IPS-NIHi7 (cell line): ENCODE data around the gene MDM2.
"Not testable (repeated sequence)": the region's sequence is repeated elsewhere in the genome, so short reads cannot be mapped to it uniquely, and the experiment has no call there.

Source experiments
- DNase-seq: peaks from one replicate; pipeline ENCODE4 v3.0.0; 2012; ENCODE audit warnings: mixed read lengths; ENCODE audit errors: extremely low spot score

Gene MDM2

DNA sequence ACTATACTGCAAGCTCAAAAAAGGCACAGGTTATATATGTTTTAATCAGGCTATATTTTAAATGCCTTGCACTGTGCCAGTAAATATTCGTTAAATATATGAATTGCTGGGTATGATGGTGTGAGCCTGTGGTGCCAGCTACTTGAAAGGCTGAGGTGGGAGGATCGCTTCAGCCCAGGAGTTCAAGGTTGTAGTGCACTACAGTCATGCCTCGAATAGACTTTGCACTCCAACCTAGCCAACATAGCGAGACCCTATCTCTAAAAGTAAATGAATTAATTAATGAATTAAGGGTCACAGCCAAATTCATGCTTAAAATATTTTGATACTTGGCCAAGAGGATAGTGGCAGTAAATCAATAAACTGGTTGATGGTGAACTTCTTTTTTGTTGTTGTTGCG, 22.2 kb upstream of the MDM2 start:
- no peak for DNase-seq

DNA sequence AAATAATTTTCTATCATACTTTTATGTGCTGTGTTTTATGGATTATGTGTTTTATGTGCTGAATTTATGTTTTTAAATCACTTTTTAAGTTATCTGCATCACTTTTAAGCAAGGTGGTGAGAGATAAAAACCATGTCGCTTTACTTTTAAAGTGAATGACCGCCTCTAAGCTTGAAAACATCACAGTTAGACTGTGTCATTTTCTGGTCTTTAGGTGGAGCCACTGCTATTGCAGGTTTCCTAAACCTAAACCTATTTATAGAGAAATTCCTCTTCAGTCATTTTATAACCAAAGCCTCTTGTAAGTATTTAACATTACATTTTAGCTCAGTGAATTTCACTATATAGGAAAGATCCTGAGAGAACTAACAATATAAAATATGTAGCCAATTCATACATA, 21.0 kb upstream of the MDM2 start:
- DNase-seq, result peak; percentile 46

DNA sequence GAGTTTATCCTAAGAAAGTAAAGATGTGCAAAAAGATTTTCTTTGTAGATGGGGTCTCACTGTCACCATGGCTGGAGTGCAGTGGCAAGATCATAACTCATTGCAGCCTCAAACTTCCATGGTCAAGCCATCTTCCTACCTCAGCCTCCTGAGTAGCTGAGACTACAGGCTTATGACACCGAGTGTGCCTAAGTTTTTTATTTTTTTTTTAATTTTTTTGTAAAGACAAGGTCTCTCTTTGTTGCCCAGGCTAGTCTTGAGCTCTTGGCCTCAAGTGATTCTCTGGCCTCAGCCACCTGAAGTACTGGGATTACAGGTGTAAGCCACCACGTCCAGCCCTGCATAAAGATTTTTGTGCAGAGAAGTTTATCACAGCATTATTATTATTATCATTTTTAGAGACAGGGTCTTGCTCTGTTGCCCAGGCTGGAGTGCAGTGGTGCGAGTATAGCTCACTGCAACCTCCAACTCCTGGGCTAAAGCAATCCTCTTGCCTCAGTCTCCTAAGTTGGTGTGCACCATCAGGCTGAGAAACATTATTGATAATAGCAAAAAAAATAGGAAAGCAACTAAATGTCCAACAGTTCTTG, 19.3 kb upstream of the MDM2 start:
- DNase-seq, result no peak

DNA sequence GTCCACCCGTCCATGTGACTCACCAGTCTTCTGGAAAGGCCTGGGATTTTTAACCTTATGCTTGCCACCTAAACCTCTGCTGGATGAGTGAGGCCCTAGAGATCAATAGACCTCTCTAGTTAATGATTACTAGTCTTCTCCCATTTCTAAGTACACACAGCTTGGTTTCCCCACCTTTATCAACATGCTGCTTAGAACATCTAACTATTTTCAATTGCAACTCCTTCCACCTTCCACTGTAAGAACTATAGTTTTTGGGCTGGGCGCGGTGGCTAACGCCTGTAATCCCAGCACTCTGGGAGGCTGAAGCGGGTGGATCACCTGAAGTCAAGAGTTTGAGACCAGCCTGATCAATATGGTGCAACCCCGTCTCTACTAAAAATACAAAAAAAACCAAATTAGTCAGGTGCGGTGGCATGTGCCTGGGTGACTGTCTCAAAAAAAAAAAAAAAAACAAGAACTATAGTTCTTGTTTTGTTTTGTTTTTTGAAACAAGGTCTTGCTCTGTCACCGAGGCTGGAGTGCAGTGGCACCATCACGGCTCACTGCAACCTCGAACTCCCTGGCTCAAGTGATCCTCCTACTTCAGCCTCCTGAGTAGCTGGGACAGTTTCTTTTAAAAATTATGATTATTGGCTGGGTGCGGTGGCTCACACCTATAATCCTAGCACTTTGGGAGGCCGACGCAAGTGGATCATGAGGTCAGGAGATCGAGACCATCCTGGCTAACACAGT, 18.7 kb upstream of the MDM2 start:
- DNase-seq, result no peak

DNA sequence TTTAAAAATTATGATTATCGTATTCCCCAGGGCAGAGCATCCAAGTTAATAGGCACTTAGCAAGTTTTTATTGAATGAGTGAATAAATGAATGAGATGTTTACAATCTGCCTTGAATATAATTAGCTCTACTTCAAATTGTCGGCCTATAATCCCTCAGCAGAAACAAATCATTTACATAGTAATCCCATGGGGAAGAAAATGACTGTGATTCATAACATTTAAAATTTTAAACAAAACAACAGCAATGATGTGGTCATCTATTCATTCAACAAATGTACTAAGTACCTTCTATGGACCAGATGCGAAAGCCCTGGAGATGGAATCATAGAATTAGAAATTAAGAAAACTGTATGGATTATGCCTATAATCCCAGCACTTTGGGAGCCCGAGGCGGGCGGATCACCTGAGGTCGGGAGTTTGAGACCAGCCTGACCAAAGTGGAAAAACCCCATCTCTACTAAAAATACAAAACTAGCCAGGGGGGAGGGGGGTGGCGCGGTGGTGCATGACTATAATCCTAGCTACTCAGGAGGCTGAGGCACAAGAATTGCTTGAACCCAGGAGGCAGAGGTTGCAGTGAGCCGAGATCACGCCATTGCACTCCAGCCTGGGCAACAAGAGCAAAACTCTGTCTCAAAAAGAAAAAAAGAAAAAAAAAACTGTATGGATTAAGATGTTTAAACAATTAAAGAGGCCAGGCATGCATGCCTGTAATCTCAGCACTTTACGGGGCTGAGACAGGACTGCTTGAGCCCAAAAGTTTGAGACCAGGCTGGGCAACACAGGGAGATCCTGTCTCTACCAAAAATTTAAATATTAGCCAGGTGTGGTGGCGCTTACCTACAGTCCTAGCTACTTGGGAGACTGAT, 17.7 kb upstream of the MDM2 start:
- DNase-seq, result no peak

DNA sequence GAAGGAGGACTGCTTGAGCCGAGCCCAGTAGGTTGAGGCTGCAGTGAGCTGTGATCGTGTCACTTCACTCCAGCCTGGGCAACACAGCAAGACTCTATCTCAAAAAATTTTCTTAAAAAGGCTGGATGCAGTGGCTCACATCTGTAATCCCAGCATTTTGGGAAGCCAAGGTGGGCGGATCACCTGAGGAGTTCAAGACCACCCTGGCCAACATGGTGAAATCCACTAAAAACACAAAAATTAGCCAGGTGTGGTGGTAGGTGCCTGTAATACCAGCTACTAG, 17.1 kb upstream of the MDM2 start:
- DNase-seq, result no peak

DNA sequence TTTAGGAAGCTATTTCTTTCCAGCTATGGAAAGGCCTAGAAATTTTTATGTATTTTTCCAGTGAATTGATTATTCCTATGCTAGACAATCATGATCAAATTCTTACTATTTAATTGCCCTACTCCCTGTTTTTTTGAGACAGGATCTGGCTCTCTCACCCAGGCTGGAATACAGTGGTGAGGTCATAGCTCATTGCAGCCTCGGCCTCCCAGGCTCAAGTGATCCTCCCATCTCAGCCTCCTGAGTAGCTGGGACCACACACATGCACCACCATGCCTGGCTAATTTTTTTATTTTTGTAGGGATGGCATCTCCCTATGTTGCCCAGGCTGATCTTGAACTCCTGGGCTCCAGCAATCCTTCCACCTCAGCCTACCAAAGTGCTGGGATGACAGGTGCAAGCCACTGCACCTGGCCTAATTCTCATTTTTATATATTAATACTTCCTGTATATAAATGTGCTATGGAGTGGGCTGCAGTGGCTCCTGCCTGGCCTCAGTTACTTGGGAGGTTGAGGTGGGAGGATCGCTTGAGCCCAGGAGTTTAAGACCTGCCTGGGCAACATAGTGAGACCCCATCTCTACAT, 16.0 kb upstream of the MDM2 start:
- DNase-seq, result no peak

DNA sequence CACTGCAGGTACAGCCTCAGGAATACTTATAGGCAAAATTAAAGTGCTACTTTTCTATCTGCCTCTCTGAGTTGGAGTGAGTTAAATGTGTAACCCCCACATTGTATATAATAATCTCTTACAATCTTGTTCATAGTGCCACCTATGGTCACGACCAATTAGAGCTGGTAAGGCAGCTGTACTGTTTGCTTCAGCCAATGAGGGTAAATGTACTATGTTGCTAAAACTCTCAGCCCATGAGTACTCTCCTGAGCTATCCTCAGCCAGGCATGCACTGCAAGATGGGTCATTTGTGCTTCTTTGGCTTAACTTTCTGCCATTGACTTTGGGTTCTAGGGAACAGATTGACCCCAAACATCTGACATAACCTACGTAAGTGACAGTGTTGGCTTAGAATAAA, 15.0 kb upstream of the MDM2 start:
- DNase-seq, result peak; percentile 59

DNA sequence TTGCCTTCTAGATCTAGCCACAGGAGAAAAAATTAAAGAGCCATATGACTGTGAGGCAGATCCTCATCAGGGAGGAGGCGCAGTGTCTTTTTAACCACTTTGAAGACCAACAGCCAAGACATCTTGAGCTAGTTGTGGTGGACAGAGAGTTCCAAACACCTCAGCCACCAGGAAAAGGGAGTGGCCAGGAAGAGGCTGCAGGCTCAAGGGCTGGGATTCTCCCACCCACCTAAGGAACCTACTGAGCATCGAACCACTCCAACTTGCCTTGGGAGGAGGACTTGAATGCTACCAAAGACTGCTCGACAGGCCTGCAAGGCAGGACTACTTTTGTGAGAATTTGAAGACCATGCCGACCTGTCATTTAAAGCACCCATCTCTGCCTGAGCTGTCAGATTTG, 14.5 kb upstream of the MDM2 start:
- DNase-seq, result no peak

DNA sequence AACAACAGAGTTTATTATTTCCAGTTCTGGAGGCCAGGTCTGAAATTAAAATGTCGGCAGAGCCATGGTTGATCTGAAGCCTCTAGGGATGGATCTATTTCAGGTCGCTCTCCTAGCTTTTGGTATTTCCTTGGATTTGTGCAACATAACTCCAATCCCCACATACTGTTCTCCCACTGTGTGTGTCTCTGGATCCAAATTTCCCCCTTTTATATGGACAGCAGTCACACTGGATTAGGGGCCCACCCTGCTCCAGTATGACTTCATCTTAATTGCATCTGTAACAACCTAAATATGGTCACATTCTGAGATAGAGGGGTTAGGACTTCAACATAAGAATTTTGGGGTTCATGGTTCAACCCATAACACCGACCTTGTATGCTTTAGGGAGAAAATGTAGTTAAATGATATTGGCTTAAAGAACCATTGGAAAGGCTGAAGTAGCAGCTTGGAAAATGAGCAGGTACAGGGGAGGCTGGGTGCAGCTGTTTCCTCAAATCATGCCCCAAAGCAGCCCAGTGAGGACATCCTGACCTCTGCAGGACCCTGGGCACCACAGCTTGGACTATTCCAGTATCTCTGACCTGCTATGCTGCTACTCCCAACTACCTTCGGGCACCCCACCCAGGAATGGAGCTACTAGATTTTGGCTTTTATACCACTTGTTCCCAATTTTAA, 13.9 kb upstream of the MDM2 start:
- no peak for DNase-seq

DNA sequence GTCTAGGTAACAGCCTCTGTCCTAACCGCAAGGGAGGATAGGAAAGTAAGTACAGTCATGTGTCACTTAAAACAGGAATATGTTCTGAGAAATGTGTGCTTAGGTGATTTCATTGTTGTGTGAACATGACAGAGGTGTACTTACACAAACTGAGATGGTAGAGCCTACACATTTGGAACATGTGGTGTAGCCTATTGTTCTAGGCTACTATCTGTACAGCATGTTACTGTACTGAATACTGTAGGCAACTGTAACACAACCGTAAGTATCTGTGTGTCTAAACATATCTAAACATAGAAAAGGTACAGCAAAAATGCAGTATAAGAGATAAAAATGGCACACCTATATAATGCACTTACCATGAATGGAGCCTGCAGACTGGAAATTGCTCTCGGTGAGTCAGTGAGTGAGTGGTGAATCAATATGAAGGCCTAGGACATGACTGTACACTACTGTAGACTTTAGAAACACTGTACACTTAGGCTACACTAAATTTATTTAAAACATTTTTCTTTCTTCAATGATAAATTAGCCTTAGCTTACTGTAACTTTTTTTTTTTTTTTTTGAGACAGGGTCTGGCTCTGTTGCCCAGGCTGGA, 13.2 kb upstream of the MDM2 start:
- no peak for DNase-seq

DNA sequence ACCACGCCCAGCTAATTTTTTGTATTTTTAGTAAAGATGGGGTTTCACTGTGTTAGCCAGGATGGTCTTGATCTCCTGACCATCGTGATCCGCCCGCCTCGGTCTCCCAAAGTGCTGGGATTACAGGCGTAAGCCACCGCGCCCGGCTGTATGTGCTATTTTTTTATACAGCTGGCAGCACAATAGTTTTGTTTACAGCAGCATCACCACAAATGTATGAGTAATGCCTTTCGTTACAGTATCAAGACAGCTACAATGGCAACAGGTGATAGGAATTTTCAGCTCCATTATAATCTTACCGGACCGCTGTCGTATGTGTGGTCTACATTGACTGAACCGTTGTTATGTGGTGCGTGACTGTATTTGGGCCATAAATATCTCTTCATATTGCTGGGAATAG, 11.6 kb upstream of the MDM2 start:
- DNase-seq, result no peak

DNA sequence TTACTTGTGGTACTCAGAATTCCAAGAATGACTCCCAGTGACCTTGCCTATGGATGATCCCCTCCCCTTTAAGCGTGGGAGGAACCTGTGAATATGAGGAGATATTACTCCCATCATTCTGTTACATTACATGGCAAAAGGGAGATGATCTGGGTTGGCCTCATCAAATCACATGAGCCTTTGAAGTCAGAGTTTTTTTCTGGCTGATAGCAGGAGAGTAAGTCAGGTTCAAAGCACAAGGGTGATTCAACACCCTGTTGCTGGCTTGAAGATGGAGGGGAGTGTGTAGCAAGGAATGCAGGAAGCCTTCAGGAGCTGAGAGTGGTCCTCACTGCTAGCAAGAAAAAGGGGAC, 9.1 kb upstream of the MDM2 start:
- DNase-seq, result no peak

DNA sequence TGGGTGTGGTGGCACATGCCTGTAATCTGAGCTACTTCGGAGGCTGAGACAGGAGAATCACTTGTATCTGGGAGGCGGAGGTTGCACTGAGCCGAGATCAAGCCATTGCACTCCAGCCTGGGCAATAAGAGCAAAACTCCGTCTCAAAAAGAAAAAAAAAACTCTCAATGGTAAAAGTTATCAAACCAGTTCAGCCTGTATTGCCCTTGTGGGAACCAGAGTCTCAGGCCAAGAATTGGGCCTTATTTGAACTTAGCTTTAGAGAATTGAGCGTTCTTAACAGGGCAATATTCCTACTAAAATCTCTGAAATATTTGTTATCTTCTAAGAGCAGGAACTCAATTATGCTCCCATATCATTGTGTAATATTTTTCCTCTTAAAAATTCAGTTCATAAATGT, 7.7 kb upstream of the MDM2 start:
- DNase-seq, result no peak

DNA sequence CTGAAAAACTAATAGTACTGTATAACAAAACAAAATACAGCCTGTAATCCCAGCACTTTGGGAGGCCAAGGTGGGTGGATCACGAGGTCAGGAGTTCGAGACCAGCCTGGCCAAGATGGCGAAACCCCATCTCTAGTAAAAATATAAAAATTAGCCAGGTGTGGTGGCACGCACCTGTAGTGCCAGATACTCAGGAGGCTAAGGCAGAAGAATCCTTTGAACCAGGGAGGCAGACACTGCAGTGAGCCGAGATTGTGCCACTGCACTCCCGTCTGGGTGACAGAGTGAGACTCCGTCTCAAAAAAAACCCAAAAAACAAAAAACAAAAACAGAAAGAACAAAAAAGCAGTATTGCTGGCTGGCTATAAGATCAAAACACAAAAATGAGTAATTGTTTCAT, 6.9 kb upstream of the MDM2 start:
- DNase-seq, result not testable (repeated sequence)

DNA sequence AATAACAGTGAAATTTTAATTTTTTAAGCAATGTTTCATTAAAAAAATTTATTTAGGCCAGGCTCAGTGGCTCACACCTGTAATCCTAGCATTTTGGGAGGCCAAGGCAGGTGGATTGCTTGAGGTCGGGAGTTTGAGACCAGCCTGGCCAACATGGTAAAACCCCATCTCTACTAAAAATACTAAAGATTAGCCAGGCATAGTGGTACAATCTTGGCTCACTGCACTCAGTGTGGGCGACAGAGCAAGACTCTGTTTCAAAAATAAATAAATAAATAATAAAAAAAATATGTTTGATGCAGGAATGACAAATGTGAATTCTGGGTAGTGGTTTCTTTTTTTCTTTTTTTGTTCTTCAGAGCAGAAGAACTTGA, 5.6 kb upstream of the MDM2 start:
- not testable (repeated sequence) for DNase-seq

DNA sequence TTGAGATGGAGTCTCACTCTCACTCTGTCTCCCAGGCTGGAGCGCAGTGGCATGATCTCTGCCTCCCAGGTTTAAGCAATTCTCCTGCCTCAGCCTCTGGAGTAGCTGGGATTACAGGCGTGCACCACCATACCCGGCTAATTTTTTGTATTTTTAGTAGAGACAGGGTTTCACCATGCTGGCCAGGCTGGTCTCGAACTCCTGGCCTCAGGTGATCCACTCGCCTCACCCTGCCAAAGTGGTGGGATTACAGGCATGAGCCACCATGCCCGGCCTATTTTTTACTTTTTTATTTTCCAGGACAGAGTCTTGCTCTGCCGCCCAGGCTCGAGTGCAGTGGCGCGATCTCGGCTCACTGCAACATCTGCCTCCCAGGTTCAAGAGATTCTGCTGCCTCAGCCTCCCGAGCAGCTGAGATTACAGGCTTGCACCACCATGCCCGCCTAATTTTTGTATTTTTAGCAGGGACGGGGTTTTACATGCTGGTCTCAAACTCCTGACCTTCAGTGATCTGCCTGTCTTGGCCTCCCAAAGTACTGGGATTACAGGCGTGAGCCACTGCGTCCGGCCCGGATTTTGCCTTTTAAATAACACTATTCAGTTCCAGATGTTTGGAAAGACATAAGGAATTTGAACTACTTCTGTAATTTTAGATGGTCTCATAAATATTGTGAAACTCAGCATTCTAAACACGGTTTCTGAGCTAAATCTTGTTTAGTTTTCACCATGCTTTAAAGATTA, 4.9 kb upstream of the MDM2 start:
- DNase-seq, result not testable (repeated sequence)

DNA sequence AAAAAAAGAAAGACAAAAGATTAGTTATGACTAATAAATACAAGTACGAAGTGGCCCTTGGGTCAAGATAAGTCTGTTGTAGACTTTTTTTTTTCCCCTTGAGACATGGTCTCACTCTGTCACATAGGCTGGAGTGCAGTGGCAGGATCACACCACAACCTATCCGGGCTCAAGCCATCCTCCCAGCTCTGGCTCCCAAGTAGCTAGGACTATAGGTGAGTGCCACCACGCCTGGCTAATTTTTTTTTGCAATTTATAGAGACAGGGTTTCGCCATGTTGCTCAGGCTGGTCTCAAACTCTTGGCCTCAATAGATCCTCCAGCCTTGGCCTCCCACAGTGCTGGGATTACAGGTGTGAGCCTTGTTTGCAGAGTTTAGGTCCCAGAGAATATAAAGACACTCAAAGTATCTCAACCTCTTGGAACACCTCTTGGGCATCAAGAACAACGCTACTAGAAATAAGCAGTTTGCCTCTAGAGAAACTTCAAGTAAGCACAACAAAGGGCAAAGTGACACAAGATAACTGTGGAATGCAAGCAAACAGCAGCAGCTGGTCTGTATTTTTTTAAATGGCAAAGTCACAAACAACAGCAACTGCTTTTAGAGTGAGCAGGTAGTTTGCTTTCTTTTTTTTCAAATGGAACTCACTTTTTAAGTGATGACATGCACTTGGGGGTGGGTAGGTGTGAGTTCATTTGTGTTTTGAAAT, 3.9 kb upstream of the MDM2 start:
- DNase-seq, result no peak

DNA sequence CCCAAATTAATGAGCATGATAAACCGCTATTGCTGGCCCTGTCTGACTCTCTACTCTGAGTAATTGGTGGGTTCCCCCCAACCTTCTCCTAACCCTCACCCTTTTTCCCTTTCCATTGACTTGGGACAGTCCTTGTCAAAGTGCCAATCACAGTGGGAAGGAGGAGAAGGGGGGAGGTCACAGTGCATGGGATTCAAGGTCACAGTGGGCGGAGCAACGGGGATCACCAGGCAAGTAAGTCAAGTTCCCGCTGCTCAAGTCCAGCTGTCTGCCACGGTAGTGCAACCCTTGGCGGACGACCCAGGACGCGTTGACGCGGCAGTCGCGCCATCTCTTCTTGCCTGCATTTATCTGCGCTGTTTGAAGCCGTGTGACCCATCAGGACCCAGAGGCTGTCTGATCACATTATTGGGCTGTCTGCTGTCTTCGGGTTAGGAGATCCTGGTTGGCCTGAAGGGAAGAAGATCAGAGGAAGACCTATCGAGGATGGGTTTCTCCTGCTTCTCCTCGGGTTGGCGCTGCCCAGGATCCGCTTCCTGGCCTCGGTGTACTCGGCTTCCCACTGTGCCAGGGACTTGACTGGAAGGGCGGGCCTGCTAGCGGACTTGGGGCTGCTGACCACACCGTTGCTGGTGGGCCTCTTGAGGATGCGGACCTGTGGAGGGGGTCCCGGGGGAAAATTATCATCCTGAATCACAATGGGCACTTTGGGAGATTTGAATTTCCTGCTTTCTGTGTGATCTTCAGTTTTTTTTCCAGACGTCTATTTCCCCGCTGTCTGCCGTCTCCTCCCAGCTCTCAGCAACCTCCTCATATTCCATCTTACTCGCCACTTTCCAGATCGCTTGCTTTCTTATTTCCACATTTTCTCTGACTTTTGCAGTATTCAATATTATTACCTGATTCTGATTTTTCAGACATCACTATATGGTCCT, 3.1 kb upstream of the MDM2 start:
- DNase-seq, result no peak
